ENCODE data around the gene RXRG. TPM values are rescaled to one million over a fixed set of nuclear protein-coding genes. Genes with fewer than 3 reads are reported as not detected.

Gene RXRG
- total RNA-seq, 1 experiment from 2014 or later: not detected

GRCh38 chr1:165431079-165431478, 13.8 kb downstream of the RXRG start:
- no peak overlapping the region for H3K27ac Mint-ChIP-seq
- ATAC-seq: no peak
- H3K4me3 Mint-ChIP-seq: no peak overlapping the region
- TF ChIP-seq, protein P1, sequence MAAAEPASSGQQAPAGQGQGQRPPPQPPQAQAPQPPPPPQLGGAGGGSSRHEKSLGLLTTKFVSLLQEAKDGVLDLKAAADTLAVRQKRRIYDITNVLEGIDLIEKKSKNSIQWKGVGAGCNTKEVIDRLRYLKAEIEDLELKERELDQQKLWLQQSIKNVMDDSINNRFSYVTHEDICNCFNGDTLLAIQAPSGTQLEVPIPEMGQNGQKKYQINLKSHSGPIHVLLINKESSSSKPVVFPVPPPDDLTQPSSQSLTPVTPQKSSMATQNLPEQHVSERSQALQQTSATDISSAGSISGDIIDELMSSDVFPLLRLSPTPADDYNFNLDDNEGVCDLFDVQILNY (CRISPR knock-in tag; IDR thresholded peaks at IDR 0.05): no peak
- no peak for TF ChIP-seq ZNF532 (CRISPR knock-in tag; IDR thresholded peaks at IDR 0.05; ENCODE audit: borderline replicate concordance)
- TF ChIP-seq GABPB1 (CRISPR knock-in tag; IDR thresholded peaks at IDR 0.05): no peak
- no peak for TF ChIP-seq ZNF396 (CRISPR knock-in tag; IDR thresholded peaks at IDR 0.05; ENCODE audit: borderline replicate concordance)
- no peak for TF ChIP-seq TCF7 (CRISPR knock-in tag; IDR thresholded peaks at IDR 0.05; ENCODE audit: low read depth)
- TF ChIP-seq FOXK1 (CRISPR knock-in tag; IDR thresholded peaks at IDR 0.05): no peak
- TF ChIP-seq TEAD1 (CRISPR knock-in tag; IDR thresholded peaks at IDR 0.05): no peak
- no peak for TF ChIP-seq GRHL2 (CRISPR knock-in tag; IDR thresholded peaks at IDR 0.05; ENCODE audit: insufficient replicate concordance, severe bottlenecking)
- no peak for TF ChIP-seq RELA (CRISPR knock-in tag; IDR thresholded peaks at IDR 0.05; ENCODE audit: borderline replicate concordance)
- TF ChIP-seq, protein P2, sequence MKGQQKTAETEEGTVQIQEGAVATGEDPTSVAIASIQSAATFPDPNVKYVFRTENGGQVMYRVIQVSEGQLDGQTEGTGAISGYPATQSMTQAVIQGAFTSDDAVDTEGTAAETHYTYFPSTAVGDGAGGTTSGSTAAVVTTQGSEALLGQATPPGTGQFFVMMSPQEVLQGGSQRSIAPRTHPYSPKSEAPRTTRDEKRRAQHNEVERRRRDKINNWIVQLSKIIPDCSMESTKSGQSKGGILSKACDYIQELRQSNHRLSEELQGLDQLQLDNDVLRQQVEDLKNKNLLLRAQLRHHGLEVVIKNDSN (CRISPR knock-in tag; IDR thresholded peaks at IDR 0.05): no peak
- no peak for TF ChIP-seq ZNF281 (CRISPR knock-in tag; IDR thresholded peaks at IDR 0.05)
- TF ChIP-seq, protein P3, sequence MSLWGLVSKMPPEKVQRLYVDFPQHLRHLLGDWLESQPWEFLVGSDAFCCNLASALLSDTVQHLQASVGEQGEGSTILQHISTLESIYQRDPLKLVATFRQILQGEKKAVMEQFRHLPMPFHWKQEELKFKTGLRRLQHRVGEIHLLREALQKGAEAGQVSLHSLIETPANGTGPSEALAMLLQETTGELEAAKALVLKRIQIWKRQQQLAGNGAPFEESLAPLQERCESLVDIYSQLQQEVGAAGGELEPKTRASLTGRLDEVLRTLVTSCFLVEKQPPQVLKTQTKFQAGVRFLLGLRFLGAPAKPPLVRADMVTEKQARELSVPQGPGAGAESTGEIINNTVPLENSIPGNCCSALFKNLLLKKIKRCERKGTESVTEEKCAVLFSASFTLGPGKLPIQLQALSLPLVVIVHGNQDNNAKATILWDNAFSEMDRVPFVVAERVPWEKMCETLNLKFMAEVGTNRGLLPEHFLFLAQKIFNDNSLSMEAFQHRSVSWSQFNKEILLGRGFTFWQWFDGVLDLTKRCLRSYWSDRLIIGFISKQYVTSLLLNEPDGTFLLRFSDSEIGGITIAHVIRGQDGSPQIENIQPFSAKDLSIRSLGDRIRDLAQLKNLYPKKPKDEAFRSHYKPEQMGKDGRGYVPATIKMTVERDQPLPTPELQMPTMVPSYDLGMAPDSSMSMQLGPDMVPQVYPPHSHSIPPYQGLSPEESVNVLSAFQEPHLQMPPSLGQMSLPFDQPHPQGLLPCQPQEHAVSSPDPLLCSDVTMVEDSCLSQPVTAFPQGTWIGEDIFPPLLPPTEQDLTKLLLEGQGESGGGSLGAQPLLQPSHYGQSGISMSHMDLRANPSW (CRISPR knock-in tag; conservative IDR thresholded peaks at IDR 0.05; ENCODE audit: low read depth): no peak
- TF ChIP-seq NFE2L1 (CRISPR knock-in tag; IDR thresholded peaks at IDR 0.05): no peak
- TF ChIP-seq, protein P4, sequence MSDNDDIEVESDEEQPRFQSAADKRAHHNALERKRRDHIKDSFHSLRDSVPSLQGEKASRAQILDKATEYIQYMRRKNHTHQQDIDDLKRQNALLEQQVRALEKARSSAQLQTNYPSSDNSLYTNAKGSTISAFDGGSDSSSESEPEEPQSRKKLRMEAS (CRISPR knock-in tag; IDR thresholded peaks at IDR 0.05): no peak
- TF ChIP-seq FOXP1 (CRISPR knock-in tag; IDR thresholded peaks at IDR 0.05; ENCODE audit: borderline replicate concordance): no peak
- TF ChIP-seq, protein P5, sequence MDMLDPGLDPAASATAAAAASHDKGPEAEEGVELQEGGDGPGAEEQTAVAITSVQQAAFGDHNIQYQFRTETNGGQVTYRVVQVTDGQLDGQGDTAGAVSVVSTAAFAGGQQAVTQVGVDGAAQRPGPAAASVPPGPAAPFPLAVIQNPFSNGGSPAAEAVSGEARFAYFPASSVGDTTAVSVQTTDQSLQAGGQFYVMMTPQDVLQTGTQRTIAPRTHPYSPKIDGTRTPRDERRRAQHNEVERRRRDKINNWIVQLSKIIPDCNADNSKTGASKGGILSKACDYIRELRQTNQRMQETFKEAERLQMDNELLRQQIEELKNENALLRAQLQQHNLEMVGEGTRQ (CRISPR knock-in tag; IDR thresholded peaks at IDR 0.05): no peak
- TF ChIP-seq TP53 (CRISPR knock-in tag; IDR thresholded peaks at IDR 0.05): no peak
- TF ChIP-seq NFATC4 (CRISPR knock-in tag; IDR thresholded peaks at IDR 0.05): no peak
- TF ChIP-seq ETV6 (CRISPR knock-in tag; IDR thresholded peaks at IDR 0.05): no peak
- no peak for TF ChIP-seq JAZF1 (CRISPR knock-in tag; IDR thresholded peaks at IDR 0.05)
- ChIA-PET POLR2A (no interaction called here), CTCF (no interaction called here)
- H3K27me3 Mint-ChIP-seq (ENCODE audit: low read depth): peaks cover 4% of the 10 kb centered on the region
- peaks cover 7% of the 10 kb centered on the region for H3K9me3 Mint-ChIP-seq
- DNase-seq (ENCODE audit: low spot score): no peak
- no peaks in the 10 kb centered on the region for H3K36me3 Mint-ChIP-seq
- no peaks in the 10 kb centered on the region for H3K4me1 Mint-ChIP-seq

Measured in WTC11 (cell line).